Measurements from ENCODE around the gene UCHL1.

DNA sequence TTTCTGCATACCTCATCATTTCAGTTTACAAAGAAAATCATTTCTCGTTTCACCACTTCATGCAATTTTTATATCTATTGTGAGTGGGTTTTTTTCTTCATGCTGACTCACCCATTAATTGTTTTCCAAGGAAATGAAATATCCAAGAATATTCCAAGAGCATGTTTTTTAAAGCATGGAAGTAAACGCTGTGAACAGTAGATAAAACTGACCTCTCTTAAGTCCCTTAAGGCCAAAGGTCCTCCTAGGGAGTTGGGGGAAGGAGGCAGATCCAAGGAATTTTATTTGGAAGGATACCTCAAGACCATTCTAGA lies 39.8 kb upstream of the UCHL1 start:
- TF ChIP-seq CTCF (IDR thresholded peaks at IDR 0.05 in 4 of 5, conservative IDR thresholded peaks at IDR 0.05 in 1 of 5): no peak
- TF ChIP-seq POLR2A (IDR thresholded peaks at IDR 0.05): no peak

All from gastrocnemius medialis (tissue), 4 donors.